Trophoblast cell (in vitro differentiated cells and primary cell): ENCODE measurements around the gene PLA2G4D.

Experiments
- DNase-seq, 2 donors: peaks; one replicate each; pipeline ENCODE4 v3.0.0-alpha.2; 2016
- H2AFZ ChIP-seq: 2 replicates; pipeline ENCODE4 v1.6.1; 2013; ENCODE audit warnings: low read length, moderate library complexity, mild to moderate bottlenecking; ENCODE audit not compliant: insufficient read depth, poor library complexity
- H2AK5ac ChIP-seq: 2 replicates; pipeline ENCODE4 v1.6.1; 2013; ENCODE audit warnings: mild to moderate bottlenecking, low read length
- H2BK120ac ChIP-seq: 2 replicates; pipeline ENCODE4 v1.6.1; 2013; ENCODE audit warnings: low read length, mild to moderate bottlenecking, moderate library complexity; ENCODE audit not compliant: insufficient read depth, poor library complexity
- H2BK12ac ChIP-seq: 2 replicates; pipeline ENCODE4 v1.6.1; 2013; ENCODE audit warnings: mild to moderate bottlenecking, low read length, moderate library complexity
- H2BK5ac ChIP-seq: 2 replicates; pipeline ENCODE4 v1.6.1; 2013; ENCODE audit warnings: low read length, low read depth, moderate library complexity, mild to moderate bottlenecking; ENCODE audit not compliant: poor library complexity
- H3K14ac ChIP-seq: 2 replicates; pipeline ENCODE4 v1.6.1; 2013; ENCODE audit warnings: mild to moderate bottlenecking, low read length
- H3K18ac ChIP-seq: 2 replicates; pipeline ENCODE4 v1.6.1; 2013; ENCODE audit warnings: mild to moderate bottlenecking, low read length
- H3K23ac ChIP-seq: 2 replicates; pipeline ENCODE4 v1.6.1; 2013; ENCODE audit warnings: low read length
- H3K27ac ChIP-seq: 2 replicates; pipeline ENCODE4 v1.5.1; 2013; ENCODE audit warnings: low read depth, mild to moderate bottlenecking, inconsistent platforms, low read length, moderate library complexity
- H3K27me3 ChIP-seq: 2 replicates; pipeline ENCODE4 v1.6.1; 2013; ENCODE audit warnings: inconsistent platforms, mild to moderate bottlenecking, low read length, moderate library complexity; ENCODE audit not compliant: insufficient read depth
- H3K36me3 ChIP-seq, 2 experiments: 1 replicate in 1 of 2; 2 replicates in 1 of 2; pipeline ENCODE4 v1.6.1; 2013; ENCODE audit warnings: low read length in 2 of 2, mild to moderate bottlenecking in 2 of 2, moderate library complexity in 1 of 2; ENCODE audit not compliant: insufficient read depth in 2 of 2, control insufficient read depth in 1 of 2
- H3K4ac ChIP-seq: 2 replicates; pipeline ENCODE4 v1.6.1; 2013; ENCODE audit warnings: low read depth, mild to moderate bottlenecking, low read length, moderate library complexity
- H3K4me1 ChIP-seq, 2 experiments: 1 replicate in 1 of 2; 2 replicates in 1 of 2; pipeline ENCODE4 v1.6.1; 2013; ENCODE audit warnings: low read length in 2 of 2, mild to moderate bottlenecking in 2 of 2, moderate library complexity in 1 of 2; ENCODE audit not compliant: insufficient read depth in 2 of 2, control insufficient read depth in 1 of 2
- H3K4me2 ChIP-seq: 2 replicates; pipeline ENCODE4 v1.6.1; 2013; ENCODE audit warnings: inconsistent platforms, mild to moderate bottlenecking, low read length, moderate library complexity
- H3K4me3 ChIP-seq: 2 replicates; pipeline ENCODE4 v1.5.1; 2013; ENCODE audit warnings: mild to moderate bottlenecking, low read depth, low read length, inconsistent platforms
- H3K79me1 ChIP-seq: one replicate; pipeline ENCODE4 v1.6.1; 2013; ENCODE audit warnings: low read length
- H3K79me2 ChIP-seq: 2 replicates; pipeline ENCODE4 v1.6.1; 2013; ENCODE audit warnings: low read length, mild to moderate bottlenecking; ENCODE audit not compliant: control insufficient read depth, insufficient read depth, poor library complexity
- H3K9ac ChIP-seq: 2 replicates; pipeline ENCODE4 v1.6.1; 2013; ENCODE audit warnings: mild to moderate bottlenecking, low read length
- H3K9me3 ChIP-seq: 2 replicates; pipeline ENCODE4 v1.6.1; 2013; ENCODE audit warnings: low read depth, mild to moderate bottlenecking, control low read depth, inconsistent platforms, low read length; ENCODE audit not compliant: insufficient read depth
- H4K12ac ChIP-seq: 2 replicates; pipeline ENCODE4 v1.6.1; 2013; ENCODE audit warnings: low read depth, mild to moderate bottlenecking, low read length, moderate library complexity
- H4K8ac ChIP-seq: 2 replicates; pipeline ENCODE4 v1.6.1; 2013; ENCODE audit warnings: low read depth, mild to moderate bottlenecking, low read length, moderate library complexity
- H4K91ac ChIP-seq: one replicate; pipeline ENCODE4 v1.6.1; 2013; ENCODE audit warnings: low read depth, mild to moderate bottlenecking, low read length, moderate library complexity
- WGBS: extraction: QIAGEN DNeasy Blood & Tissue Kit; methylation state at CpG from one replicate; pipeline ENCODE4 v1.1.7; 2013; ENCODE audit warnings: missing lambda C conversion rate; ENCODE audit not compliant: insufficient read length, insufficient coverage; ENCODE audit errors: extremely low coverage; 5-methylcytosine and 5-hydroxymethylcytosine counted together

PLA2G4D gene

GRCh38 chr15:42056934-42057798 lies 37.2 kb downstream of the PLA2G4D start:
- Histone ChIP-seq H3K18ac (no peak overlapping the region), H4K12ac (no peak overlapping the region), H3K4me2 (peak overlapping the region; percentile 49), H3K79me1 (peaks cover 2% of the 10 kb centered on the region), H3K36me3 (no peaks in the 10 kb centered on the region), H2BK5ac (peak overlapping the region; percentile 17), H3K14ac (no peak overlapping the region), H3K4ac (no peak overlapping the region), H4K8ac (no peak overlapping the region), H2AFZ (no peak overlapping the region), H3K4me1 (peaks cover 0 to 7% of the 10 kb centered on the region in 2 experiments), H3K79me2 (no peaks in the 10 kb centered on the region), H3K27ac (peak overlapping the region; percentile 69), H2AK5ac (no peak overlapping the region), H2BK12ac (no peak overlapping the region), H4K91ac (peak overlapping the region; percentile 40), H3K27me3 (no peaks in the 10 kb centered on the region), H3K9me3 (no peaks in the 10 kb centered on the region), H3K9ac (no peak overlapping the region), H3K23ac (no peak overlapping the region), H3K4me3 (no peak overlapping the region), H2BK120ac (no peak overlapping the region)
- no CpG with 5 or more reads among the region's 37 CpGs for WGBS
- peak; percentile 99 to 100 for DNase-seq

- Histone ChIP-seq H3K23ac (no peak overlapping the region), H2BK5ac (no peak overlapping the region), H3K36me3 (no peaks in the 10 kb centered on the region), H3K18ac (no peak overlapping the region), H3K4me1 (peaks cover 0 to 7% of the 10 kb centered on the region in 2 experiments), H3K79me2 (no peaks in the 10 kb centered on the region), H3K4ac (no peak overlapping the region), H4K91ac (no peak overlapping the region), H4K12ac (no peak overlapping the region), H2BK120ac (no peak overlapping the region), H2BK12ac (no peak overlapping the region), H3K27me3 (no peaks in the 10 kb centered on the region), H3K9me3 (no peaks in the 10 kb centered on the region), H3K4me2 (no peak overlapping the region), H3K14ac (no peak overlapping the region), H3K9ac (no peak overlapping the region), H2AK5ac (no peak overlapping the region), H3K79me1 (peaks cover 2% of the 10 kb centered on the region), H3K27ac (no peak overlapping the region), H4K8ac (no peak overlapping the region), H3K4me3 (no peak overlapping the region), H2AFZ (no peak overlapping the region)
- WGBS: no CpG with 5 or more reads among the region's 2 CpGs
- no peak for DNase-seq
These were observed 40.4 kb downstream of the PLA2G4D start for GRCh38 chr15:42053914-42054313.

GRCh38 chr15:42053010-42053409 lies 41.4 kb downstream of the PLA2G4D start:
- Histone ChIP-seq H2BK12ac (no peak overlapping the region), H3K27me3 (no peaks in the 10 kb centered on the region), H3K18ac (no peak overlapping the region), H3K4me2 (no peak overlapping the region), H2AFZ (no peak overlapping the region), H3K23ac (no peak overlapping the region), H4K8ac (no peak overlapping the region), H2BK5ac (no peak overlapping the region), H2AK5ac (no peak overlapping the region), H3K27ac (no peak overlapping the region), H2BK120ac (no peak overlapping the region), H3K9ac (no peak overlapping the region), H4K12ac (no peak overlapping the region), H3K36me3 (no peaks in the 10 kb centered on the region), H3K79me1 (peaks cover 2% of the 10 kb centered on the region), H3K14ac (no peak overlapping the region), H3K9me3 (no peaks in the 10 kb centered on the region), H3K4ac (no peak overlapping the region), H3K79me2 (no peaks in the 10 kb centered on the region), H3K4me1 (peaks cover 0 to 7% of the 10 kb centered on the region in 2 experiments), H4K91ac (no peak overlapping the region), H3K4me3 (no peak overlapping the region)
- no CpG with 5 or more reads among the region's 4 CpGs for WGBS
- DNase-seq: no peak

DNA sequence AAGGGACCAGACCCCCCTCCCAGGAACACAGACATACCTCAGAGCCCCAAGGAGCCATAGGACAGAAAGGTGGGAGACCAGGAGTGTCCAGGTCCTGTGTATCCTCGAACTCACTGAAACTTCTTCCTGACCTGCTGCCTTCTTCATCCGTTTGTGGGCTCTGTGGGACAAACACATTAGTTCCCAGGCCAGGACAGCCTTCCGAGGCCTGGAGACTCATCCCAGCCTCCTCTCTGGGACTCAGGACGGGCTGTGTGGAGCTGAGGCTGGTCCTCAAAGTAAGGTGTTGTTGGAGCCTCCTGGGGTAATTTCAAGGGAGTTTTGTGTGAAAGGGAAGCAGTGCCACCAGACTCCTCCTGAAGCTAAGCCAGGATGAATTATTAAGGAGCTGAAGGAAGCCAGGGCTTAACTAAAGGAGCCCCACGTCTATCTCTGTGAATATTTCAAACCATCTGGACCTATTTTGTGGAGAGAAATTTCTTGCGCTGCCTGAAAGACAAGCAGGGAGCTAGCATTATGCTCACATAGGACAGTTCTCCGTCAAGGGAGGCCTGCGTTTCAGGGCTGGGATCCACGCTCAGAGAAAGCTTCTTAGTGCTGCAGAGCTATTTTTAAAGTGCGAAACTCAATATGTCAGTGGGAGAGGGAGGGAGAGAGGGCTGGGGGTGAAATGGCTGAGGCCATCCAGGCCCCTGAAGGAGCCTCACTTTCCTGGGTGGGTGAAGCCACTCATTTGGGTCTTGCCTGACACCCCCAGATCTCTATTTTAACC lies 43.7 kb downstream of the PLA2G4D start:
- Histone ChIP-seq H3K4ac (no peak overlapping the region), H3K79me1 (no peaks in the 10 kb centered on the region), H2AK5ac (no peak overlapping the region), H4K12ac (no peak overlapping the region), H4K8ac (no peak overlapping the region), H3K9me3 (no peaks in the 10 kb centered on the region), H3K4me3 (no peak overlapping the region), H4K91ac (no peak overlapping the region), H3K4me1 (no peaks in the 10 kb centered on the region), H3K27me3 (no peaks in the 10 kb centered on the region), H3K27ac (no peak overlapping the region), H3K18ac (no peak overlapping the region), H3K14ac (no peak overlapping the region), H3K9ac (no peak overlapping the region), H2AFZ (no peak overlapping the region), H3K4me2 (no peak overlapping the region), H3K36me3 (no peaks in the 10 kb centered on the region), H2BK5ac (no peak overlapping the region), H3K79me2 (no peaks in the 10 kb centered on the region), H2BK120ac (no peak overlapping the region), H3K23ac (no peak overlapping the region), H2BK12ac (no peak overlapping the region)
- DNase-seq: no peak
- no CpG with 5 or more reads among the region's 10 CpGs for WGBS
